ENCODE data around the gene SLC2A8.

SLC2A8 gene, protein sequence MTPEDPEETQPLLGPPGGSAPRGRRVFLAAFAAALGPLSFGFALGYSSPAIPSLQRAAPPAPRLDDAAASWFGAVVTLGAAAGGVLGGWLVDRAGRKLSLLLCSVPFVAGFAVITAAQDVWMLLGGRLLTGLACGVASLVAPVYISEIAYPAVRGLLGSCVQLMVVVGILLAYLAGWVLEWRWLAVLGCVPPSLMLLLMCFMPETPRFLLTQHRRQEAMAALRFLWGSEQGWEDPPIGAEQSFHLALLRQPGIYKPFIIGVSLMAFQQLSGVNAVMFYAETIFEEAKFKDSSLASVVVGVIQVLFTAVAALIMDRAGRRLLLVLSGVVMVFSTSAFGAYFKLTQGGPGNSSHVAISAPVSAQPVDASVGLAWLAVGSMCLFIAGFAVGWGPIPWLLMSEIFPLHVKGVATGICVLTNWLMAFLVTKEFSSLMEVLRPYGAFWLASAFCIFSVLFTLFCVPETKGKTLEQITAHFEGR

DNA sequence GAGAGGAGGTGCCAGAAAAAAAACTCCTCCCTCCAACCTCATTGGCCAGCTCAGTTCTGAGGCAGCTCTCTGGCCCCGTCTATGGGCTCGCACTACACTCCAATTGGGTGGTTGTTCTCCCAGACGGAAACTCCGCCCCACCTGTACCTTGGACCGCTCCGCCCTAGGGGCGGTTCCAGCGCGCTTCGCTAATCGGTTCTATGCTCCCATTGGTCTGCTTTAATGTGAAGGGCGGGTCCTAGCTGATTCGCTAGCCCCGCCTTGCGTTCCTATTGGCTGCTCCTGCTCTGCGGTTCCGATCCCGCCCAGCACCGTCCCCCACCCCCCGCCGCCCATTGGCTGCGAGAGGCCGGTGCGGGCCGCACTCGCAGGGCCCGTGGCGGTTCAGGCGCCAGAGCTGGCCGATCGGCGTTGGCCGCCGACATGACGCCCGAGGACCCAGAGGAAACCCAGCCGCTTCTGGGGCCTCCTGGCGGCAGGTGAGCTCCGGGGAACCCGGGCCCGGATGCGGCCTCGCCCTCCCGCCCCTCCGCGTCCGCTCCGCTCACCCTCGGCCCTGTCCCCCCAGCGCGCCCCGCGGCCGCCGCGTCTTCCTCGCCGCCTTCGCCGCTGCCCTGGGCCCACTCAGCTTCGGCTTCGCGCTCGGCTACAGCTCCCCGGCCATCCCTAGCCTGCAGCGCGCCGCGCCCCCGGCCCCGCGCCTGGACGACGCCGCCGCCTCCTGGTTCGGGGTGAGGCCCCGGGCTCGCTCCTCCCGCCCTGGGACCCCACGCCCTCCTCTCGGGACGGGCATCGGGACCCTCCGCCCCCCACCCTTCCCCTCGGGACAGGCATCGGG, at the start of gene SLC2A8:
SLC2A8 (plus strand) TSS at position 362 of the 838 bp plus-strand sequence; CDS start at position 424, 62 bp downstream.
- peak; percentile 97 for DNase-seq

DNA sequence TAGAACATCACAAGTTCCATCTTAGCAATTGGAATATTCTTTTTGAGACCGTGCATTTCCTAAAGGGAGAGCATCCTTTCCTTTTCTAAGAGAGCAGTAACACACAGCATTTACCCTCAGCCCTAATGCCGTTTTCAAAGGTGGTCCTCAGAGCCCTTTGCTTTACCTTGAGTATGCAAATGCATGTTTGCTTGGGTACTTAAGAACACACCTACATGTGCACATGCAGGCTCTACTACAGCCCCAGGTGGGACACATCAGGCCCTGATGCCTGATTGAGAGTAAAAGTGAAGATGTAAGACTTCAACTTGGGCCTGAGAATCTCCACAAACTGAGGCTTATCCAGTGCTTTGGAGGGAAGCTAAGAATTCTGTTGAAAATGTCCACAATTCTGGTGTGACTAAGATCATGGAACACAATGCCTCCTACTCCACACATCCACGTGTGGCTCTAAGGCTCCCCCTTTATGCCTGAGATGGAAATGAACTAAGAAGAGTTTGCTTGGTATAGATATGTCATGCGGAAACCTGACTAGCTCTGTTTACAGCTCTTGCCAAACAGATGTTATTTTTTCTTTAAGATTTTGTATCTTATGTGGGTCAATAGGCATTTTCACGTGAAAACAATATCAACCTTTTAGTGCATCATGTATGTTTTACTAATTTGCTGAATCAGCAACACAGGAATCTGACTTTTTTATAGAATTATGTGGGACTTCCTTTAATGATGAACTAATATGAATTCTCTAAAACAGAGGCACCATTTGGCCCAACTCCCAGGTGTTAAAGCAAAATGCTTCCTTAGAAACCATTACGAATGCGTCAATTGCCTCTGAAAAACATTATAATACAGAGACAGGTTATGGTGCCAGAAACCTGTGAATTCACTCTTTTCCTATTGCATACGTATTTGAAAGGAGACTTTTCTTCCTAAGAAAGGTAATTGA, 48.9 kb upstream of the SLC2A8 start:
- no peak for DNase-seq

DNA sequence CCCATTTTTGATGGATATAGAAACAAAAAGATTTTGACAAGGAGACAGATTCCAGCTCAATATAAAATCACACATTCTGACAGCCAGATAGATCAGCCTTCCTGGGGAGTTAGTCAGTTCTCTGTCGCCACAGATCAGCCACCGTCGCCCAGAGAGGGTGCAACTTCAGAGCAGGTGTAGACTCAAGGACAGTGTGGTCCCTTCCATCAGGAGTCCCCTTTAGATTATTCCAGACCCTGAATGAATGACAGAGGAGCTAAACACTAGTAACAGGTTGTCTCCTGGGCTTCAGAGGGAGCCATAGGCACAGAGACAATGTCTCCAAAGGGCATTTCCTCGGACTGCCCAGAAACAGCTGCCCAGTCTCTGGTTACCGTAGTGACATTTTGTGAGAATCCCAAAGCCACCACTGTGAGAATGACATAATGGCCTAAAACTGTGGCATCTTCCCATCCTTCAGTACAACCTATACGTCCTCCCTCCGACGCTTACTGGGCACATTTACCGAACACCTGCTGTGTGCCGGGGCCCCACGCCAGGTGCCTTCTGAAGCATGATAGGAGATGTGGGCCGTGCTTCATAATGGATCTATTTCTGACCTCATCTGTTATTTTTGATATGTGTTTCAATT, 47.4 kb upstream of the SLC2A8 start:
- no peak for DNase-seq

DNA sequence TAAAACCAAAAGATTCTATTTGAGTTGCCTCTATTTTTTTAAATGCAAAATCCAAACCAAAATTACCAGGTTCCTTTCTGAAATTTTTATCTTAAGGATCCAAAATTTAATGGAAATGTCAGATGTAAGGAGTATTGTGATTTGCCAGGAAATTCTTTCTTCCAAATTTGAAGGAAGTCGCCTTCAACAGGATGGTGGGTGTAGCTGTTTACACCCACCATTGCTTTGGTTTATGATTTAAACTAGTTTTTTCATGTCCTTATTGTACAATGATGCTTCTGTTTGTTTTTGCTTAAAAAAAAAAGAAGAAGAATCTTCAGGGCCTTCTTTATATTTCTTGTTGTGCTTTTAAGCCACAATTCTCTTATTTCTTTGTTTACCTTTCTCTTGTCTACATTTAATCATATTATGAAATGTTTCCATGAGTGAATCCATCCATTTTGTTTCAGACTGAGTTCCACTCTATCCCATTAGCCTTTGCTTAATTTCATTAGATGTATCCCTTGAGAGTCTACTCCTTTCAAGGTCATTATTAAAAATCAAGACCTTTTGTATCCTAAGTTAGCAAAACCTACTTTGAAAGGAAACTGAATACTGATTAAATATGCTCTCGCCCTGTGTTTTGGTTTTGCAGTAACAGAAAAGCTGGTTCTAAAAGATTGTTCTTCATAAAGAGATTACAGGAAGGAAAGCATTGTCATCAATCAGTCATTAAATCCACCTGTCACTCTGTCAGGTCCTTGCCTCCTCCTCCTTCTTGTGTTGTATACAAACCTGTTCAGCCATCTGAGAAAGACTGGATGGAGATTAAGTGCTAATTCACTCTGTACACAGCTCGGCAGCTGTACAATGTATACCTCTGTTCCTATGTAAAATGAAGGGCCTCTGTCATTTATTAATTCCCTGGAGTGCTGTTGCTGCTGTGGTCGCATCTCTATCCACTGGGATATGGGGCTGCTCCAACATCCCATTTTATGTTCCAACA, 45.5 kb upstream of the SLC2A8 start:
- DNase-seq: no peak

DNA sequence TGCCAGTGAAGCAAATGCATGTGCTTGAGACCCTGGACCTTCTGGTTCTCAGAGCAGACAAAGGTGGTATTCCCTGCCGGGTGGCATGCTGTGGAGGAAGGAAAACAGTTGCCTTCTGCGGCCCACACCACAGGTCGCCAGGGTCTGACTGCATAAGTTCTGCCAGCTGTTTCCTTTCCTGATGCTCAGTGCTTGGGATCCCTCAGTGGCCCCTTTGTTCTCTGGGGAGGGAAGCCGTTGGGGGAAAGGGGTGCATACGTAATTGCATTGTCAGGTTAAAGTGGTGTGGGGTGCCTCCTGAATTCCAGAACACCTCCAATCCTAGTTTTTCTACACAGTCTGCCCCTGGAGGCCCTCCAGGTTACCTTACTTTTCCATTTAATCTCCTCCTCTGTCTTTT, 43.1 kb upstream of the SLC2A8 start:
- DNase-seq: no peak

DNA sequence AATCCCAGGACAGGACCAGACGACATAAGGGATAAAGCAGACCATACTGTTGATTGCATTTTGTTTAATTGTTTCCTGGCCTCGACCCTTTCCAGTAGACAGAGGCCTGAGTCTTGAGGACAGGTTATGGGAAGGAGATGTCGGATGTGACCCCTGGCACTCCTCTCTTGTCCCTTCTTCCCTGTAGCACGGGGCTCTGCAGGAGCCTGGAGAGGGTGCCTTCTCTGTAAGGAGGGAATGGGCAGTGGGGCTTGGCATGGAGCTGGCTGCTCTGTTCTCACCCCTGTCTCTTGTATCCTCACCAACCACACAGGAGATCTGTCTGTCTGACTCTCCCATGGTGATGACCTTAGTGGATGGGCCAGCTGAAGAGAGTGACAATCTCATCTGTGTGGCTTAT, 40.1 kb upstream of the SLC2A8 start:
- no peak for DNase-seq

DNA sequence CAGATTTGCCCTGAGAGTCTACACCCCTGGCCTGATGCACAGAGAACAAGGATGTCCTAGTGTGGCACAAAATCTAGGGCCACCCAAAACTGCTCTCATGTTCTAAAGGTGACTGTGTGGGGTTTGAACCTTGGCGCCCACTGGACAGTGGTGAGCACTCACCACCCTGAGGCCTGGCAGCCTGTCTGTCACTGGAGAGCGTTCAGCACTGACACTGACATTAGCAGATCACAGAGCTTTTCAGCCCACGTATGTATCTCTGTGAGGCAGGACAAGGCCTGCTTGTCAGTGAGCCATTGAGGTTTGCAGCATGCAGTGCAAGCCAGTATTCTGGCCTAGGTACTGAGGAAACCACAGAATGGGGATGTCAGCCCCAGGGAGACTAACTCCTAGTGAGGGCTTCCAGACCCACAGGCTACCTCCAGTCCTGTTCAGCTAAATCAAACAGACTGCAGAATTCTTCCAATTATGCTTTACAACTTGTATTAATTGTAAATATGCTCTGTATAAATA, 38.9 kb upstream of the SLC2A8 start:
- no peak for DNase-seq

DNA sequence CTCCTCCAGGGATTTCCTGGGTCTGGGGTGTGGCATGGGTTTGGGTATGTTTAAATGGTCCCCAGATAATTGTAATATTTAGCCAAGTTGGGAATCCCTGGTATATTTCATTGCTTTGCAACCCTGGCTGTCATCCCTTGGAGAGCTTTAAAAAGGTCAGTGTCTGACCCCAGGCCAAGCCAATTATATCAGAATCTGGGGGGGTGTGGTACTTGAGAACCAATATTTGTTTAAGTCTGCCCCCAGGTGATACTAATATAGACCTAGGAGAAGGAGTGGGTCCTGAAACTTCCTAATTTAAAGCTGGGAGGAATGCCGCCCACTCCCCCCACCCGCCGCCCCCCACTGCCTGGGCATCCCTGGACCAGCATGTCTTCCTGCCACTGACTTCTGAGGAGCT, 38.2 kb upstream of the SLC2A8 start:
- no peak for DNase-seq

DNA sequence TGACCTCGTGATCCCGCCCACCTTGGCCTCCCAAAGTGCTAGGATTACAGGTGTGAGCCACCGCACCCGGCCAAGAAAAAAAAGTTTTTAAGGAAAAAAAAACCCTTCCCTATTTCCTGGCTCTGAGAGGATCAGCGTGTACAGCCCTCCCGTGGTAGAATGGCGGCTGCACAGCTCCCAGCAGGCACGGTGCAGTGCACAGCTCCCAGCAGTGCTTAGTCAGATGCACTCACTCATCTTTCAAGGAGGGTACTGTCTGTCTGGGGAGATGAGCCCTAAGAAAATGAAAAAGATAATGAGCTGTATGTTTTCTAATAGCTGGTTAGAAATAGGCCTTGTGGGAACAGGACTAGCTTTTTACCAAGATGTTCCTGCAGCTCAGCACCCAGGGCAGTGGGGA, 36.7 kb upstream of the SLC2A8 start:
- no peak for DNase-seq

DNA sequence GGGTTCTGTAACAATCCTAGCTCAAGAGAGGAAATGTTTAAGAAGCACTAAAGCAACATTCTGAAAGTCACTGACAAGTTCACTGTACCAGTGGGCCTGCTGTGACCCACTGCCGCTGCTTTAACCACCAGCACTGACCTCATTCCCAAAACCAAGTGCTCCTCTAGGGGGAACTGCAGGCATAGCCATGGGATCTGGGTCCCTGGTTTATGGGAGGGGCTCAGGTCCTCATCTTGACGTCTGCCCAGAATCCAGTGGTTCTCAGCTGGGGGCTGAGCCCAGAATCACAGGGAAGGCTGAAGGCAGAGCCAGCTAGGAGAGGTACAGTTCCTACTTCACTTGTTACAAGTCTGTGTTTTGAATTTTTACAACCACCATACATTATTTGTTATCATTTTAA, 36.1 kb upstream of the SLC2A8 start:
- DNase-seq: no peak

DNA sequence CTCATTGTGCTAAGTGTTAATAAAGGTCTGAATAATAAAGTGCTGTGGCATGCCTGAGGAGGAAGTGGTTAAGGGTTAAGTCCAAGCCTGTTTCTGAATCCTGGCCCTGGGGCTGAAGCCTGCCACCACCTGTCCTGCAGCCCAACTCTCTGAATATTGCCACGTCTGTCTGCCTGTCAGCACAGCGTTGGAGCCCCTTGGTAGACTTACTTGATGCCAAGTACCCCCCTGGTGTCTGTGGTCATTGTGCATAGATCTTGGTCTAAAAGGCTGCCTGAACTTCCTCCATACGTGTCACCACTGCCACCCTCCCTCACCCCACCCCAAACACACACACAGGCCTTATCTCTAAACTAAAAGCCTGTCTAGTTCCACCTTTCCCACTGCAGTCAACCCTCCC, 35.4 kb upstream of the SLC2A8 start:
- no peak for DNase-seq

DNA sequence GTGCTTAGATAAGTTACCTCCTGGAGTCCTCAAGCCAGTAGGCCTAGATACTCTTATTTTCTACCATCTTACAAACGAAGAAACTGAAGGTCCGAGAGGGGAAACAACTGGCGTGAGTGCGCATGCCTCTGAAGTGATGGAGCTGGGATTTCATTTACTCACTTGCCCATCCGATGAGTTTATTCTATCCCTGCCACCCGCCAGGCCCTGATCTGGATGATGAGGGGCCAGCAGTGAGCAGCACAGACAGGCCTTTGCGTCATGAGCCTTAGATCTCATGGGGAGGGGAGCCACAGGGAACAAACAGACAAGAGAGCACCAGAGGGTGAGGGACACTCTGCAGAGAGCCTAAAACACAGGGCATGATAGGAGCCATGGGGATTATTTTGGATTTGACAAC, 34.1 kb upstream of the SLC2A8 start:
- no peak for DNase-seq

DNA sequence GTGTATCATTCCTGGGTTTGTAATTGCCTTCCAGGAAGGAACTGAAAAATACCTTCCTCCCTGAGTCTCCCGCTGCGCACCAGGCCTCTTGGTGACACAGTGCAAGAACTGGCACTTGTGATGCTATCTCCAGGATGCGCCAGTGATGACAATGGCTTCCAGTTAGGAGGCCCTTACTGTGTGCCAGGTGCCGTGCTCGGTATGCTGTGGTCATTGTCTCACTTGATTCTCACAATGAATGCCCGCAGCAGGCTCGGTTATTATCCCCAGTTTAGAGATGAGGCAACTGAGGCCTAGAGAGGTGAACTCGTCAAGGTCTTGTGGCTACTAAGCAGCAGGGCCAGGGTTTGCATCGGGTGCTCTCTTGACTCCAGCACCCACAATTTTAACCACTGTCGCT, 31.5 kb upstream of the SLC2A8 start:
- no peak for DNase-seq

DNA sequence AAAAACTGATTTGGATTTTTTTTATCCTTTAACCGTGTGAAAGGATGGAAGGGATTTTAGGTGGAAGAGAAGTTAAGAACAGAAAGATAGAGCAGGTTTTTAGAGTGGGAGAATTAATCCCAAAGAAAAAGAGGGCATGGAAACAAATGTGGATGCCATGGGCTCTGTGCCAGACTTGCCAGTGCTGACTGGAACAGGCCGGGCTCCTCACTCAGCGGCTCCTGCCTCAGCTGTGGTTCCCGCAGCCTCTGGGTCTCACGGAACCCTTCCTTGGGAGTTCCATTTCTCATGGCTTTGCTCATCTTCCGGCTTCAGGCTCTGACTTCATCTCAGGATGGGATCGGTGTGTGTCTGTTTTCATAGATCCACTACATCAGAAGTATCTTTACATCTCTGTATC, 30.4 kb upstream of the SLC2A8 start:
- no peak for DNase-seq

DNA sequence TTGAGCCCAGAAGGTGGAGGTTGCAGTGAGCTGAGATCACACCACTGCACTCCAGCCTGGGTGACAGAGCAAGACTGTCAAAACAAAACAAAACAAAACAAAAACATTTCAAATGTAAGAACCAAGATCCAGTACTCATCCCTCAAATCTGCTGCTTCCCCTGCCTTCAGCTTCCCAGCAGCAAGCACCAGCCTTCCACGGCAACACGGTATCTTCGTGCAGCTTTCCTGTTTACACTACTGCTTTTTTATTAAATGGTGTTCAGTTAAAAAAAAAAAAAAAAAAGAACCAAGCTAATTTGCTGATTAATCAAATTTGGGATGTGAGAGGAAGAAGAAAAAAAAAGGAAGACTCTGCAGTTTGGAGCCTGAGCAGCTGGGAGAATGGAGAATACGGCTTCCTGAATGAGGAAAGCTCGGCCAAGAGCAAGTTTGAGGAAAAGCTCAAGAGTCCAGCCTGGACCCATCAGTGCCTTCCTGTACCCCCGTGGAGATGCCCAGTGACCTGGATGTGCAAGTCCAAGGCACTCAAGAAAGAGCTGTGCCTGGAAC, 28.0 kb upstream of the SLC2A8 start:
- DNase-seq: no peak

DNA sequence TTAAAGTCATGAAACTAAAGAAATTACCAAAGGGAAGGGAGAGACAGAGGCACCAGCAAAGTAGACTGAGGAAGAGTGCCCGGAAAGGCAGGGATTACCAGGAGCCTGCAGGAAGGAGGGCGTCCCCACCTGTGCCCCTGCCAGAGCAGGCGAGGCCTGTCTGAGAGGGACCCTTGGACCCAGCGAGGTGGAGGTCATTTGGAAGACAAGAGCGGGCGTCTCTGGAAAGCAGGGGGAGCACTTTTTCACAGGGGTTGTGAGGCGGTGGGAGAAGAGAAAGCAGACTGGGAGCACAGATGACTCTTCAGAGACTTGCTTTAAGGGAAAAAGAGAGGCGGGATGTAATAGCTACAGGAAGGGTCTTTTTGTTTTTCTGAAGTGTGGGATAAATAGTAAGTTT, 27.5 kb upstream of the SLC2A8 start:
- no peak for DNase-seq

DNA sequence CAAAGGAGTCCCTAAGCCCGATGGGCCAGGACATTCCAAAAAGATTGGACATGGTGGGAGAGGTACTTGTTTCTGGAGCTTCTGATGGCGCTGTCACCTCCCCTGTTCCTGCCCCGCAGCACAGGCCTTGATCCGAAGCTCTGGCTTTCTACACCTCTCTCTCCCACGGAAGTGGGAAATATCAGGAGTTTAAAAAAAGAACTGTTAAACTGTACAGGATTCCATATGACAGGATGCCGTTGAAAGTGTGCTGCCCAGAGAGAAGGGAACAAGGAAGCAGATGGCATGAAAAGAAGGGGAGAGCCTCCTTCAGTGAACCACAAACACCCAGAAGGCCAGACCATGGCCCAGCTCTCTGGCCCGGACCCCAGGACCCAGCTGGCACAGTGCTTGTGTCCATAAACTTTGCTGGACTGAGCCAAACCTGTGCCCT, 26.8 kb upstream of the SLC2A8 start:
- no peak for DNase-seq

DNA sequence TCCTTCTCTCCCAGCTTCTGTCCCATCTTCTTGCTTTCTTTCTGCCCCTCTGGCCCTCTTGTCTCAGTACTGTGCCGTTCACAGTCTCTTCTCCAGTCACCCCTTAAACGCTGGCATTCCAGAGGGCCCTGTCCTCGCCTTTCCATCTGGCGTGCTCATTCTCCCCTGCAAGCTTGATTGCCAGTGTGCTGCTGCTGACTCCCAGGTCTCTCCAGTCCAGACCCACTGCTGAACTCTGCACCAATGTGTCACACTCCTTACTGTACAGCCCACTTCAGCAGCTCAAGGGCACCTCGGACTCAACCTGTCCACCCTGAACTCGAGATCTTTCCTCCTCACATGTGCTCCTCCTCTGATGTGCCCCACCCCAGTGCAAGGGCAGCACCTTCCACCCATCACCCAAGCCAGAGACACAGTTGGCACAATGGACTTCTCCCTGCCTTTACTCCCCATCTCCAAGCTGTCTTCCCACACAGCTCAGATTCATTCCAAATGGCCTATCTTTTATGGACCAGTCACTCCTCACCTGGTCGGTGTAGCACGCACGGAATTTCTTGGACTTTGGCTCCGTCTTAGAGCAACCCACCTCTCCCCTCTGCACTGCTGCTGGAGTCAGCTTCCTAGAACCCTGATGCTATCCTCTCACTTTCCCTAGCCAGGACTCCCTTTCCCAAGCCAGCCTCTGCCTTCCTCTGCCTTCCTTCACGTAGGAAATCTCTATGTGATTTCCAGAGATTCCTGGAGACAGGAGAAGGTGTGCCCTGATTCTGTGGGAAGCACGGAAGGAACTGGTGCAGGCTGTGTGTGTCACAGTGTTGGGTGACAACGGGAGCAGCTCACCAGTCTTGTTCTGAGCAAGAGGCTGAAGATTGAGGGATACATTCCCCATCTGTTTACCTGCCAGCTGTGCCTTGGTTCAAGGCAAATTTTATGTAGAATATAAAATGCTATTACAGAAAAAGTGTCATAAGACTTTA, 26.0 kb upstream of the SLC2A8 start:
- no peak for DNase-seq

DNA sequence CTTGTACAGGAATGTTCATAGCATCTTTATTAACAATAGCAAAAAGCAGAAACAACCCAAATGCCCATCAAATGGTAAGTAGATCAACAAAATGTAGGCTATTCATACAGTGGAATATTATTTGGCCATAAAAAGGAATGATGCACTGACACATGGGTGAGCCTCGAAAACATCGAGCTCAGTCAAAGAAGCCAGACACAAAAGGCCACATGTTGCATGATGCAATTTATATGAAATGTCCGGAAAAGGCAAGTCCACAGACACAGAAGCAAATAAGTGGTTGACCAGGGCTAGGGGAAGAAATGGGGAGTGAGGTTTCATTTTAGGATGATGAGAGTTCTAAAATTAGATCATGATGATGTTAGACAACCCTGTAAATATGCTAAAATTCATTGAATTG, 16.5 kb upstream of the SLC2A8 start:
- DNase-seq: no peak

Measured in retina (tissue), 1 donor.